ENCODE results near the gene ICE1.

DNA sequence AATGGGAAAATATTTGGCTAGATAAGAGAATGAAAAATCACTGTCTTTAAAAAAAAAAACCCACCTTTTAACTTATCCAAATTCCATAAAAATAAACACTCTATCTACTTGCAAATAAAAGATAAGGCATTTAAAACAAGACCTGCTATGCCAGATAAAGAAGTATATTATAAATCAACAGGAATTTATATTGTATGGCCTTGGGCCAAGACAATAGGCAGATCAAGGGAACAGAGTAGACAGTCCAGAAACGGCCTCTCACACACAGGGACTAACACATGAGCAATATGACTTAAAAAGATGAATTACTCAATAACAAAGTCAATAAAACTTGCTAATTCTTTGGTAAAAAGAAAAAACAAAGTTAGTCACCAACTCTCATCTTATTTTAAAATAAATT lies 34.7 kb upstream of the ICE1 start:
- TF ChIP-seq EP300 (IDR thresholded peaks at IDR 0.05) (no peak; a peak in 1 of 5 replicates), RNF2 (IDR thresholded peaks at IDR 0.05; ENCODE audit: borderline replicate concordance, low read depth) (no peak), FOXS1 (CRISPR knock-in tag; IDR thresholded peaks at IDR 0.05) (no peak), JUN (IDR thresholded peaks at IDR 0.05) (no peak), CEBPB (IDR thresholded peaks at IDR 0.05) (no peak), CBX2 (IDR thresholded peaks at IDR 0.05; ENCODE audit: borderline replicate concordance, low read depth) (no peak), NPAS2 (CRISPR knock-in tag; IDR thresholded peaks at IDR 0.05; ENCODE audit: borderline replicate concordance) (no peak), HDAC2 (IDR thresholded peaks at IDR 0.05) (no peak), KDM5A (IDR thresholded peaks at IDR 0.05) (no peak)
- TF ChIP-seq, protein P1, sequence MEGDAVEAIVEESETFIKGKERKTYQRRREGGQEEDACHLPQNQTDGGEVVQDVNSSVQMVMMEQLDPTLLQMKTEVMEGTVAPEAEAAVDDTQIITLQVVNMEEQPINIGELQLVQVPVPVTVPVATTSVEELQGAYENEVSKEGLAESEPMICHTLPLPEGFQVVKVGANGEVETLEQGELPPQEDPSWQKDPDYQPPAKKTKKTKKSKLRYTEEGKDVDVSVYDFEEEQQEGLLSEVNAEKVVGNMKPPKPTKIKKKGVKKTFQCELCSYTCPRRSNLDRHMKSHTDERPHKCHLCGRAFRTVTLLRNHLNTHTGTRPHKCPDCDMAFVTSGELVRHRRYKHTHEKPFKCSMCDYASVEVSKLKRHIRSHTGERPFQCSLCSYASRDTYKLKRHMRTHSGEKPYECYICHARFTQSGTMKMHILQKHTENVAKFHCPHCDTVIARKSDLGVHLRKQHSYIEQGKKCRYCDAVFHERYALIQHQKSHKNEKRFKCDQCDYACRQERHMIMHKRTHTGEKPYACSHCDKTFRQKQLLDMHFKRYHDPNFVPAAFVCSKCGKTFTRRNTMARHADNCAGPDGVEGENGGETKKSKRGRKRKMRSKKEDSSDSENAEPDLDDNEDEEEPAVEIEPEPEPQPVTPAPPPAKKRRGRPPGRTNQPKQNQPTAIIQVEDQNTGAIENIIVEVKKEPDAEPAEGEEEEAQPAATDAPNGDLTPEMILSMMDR (IDR thresholded peaks at IDR 0.05): no peak

Data from A549 (cell line).